GM12878 (cell line): ENCODE data around the gene NFIX. TPM values are rescaled to one million over a fixed set of nuclear protein-coding genes. Genes with fewer than 3 reads are reported as not detected.

ENCODE experiments used
- ATAC-seq: fragments of 200-7000 bp; cut with Tn5 transposase; 3 replicates; pipeline ENCODE4 v1.9.1; 2020; ENCODE audit warnings: mild to moderate bottlenecking, moderate library complexity
- BruUV-seq: library from RNA; stranded (reverse); fragments of 400-500 nt; replicated peaks from 2 replicates; lab custom pipeline; 2021; lab: Mats Ljungman, UMichigan
- CTCF ChIA-PET: fragments of 300-600 bp; sonication (Branson Sonifier 250); formaldehyde crosslinking; extraction: SDS; loops from one replicate; lab custom pipeline; 2021; ENCODE audit warnings: inconsistent platforms; lab: Yijun Ruan, JAX
- POLR2A ChIA-PET: fragments of 350-600 bp; formaldehyde crosslinking; extraction: SDS; loops from one replicate; lab custom pipeline; 2021; ENCODE audit warnings: inconsistent platforms; lab: Charles Lee
- RAD21 ChIA-PET: fragments of 300-600 bp; sonication (Branson Sonifier 250); formaldehyde crosslinking; loops from one replicate; lab custom pipeline; 2023; ENCODE audit warnings: antibody characterized with exemption; ENCODE audit not compliant: unreplicated experiment; lab: Charles Lee
- SMC1A ChIA-PET: fragments of 300-600 bp; sonication (Branson Sonifier 250); formaldehyde crosslinking; loops from one replicate; lab custom pipeline; 2023; ENCODE audit not compliant: unreplicated experiment, uncharacterized antibody; lab: Charles Lee
- DNase-seq: peaks from one replicate; pipeline ENCODE4 v3.0.0-alpha.2; 2011; ENCODE audit warnings: low read depth, low spot score
- FAIRE-seq: peaks from 3 replicates; lab custom pipeline; 2011; peaks lifted over from hg19 to GRCh38; lab: Jason Lieb, UNC
- H2AFZ ChIP-seq: 2 replicates; pipeline ENCODE4 v1.6.0; 2011; ENCODE audit warnings: low read depth, low read length, control low read depth; ENCODE audit not compliant: control insufficient read depth
- H3K27ac ChIP-seq: 2 replicates; pipeline ENCODE4 v1.5.1; 2011; ENCODE audit warnings: control low read depth; ENCODE audit not compliant: control insufficient read depth, insufficient read depth
- H3K27me3 ChIP-seq, 2 experiments: replicated peaks in 1 of 2; 2 replicates each; pipeline versions ENCODE4 v1.6.0 to v1.6.1; 2011; ENCODE audit warnings: low read length in 1 of 2; ENCODE audit not compliant: control insufficient read depth in 2 of 2, insufficient read depth in 2 of 2
- H3K36me3 ChIP-seq, 2 experiments: 2 replicates each; pipeline ENCODE4 v1.5.1; 2011; ENCODE audit warnings: low read length in 1 of 2; ENCODE audit not compliant: control insufficient read depth in 2 of 2, insufficient read depth in 2 of 2
- H3K4me1 ChIP-seq: 2 replicates; pipeline ENCODE4 v1.6.1; 2011; ENCODE audit warnings: mild to moderate bottlenecking, low read length, moderate library complexity, mixed read lengths; ENCODE audit not compliant: control insufficient read depth, insufficient read depth
- H3K4me2 ChIP-seq: 2 replicates; pipeline ENCODE4 v1.6.0; 2011; ENCODE audit warnings: control low read depth; ENCODE audit not compliant: control insufficient read depth, insufficient read depth
- H3K4me3 ChIP-seq: fragments of 200-600 bp; sonication (generic); 2 replicates; pipeline ENCODE4 v1.5.1; 2016
- H3K79me2 ChIP-seq: 2 replicates; pipeline ENCODE4 v1.6.0; 2011; ENCODE audit warnings: low read length; ENCODE audit not compliant: control insufficient read depth, insufficient read depth
- H3K9ac ChIP-seq: 2 replicates; pipeline ENCODE4 v1.8.0; 2011; ENCODE audit warnings: low read length, control low read depth, mixed read lengths; ENCODE audit not compliant: control insufficient read depth, insufficient read depth
- H3K9me3 ChIP-seq: replicated peaks from 3 replicates; pipeline ENCODE4 v1.5.1; 2011; ENCODE audit warnings: mild to moderate bottlenecking, low read length; ENCODE audit not compliant: control insufficient read depth, insufficient read depth
- H4K20me1 ChIP-seq: 2 replicates; pipeline ENCODE4 v1.6.0; 2011; ENCODE audit not compliant: control insufficient read depth, insufficient read depth
- ATF3 ChIP-seq: IDR thresholded peaks from 2 replicates; pipeline ENCODE4 v1.6.1; 2011; ENCODE audit warnings: low read depth, mild to moderate bottlenecking, low read length, moderate library complexity, borderline replicate concordance; ENCODE audit errors: extremely low read depth
- ESRRA ChIP-seq: IDR thresholded peaks from 2 replicates; pipeline ENCODE4 v1.6.1; 2012; ENCODE audit warnings: mild to moderate bottlenecking, low read length, improper control_type of control experiment
- KLF5 ChIP-seq: fragments of 450-650 bp; IDR thresholded peaks from 2 replicates; pipeline ENCODE4 v1.6.1; 2014; ENCODE audit warnings: mild to moderate bottlenecking; ENCODE audit not compliant: partially characterized antibody
- LARP7 ChIP-seq: fragments of 450-650 bp; IDR thresholded peaks from 2 replicates; pipeline ENCODE4 v1.6.1; 2017; ENCODE audit warnings: mild to moderate bottlenecking
- MYB ChIP-seq: fragments of 150-350 bp; IDR thresholded peaks from 2 replicates; pipeline ENCODE4 v1.6.1; 2014; ENCODE audit warnings: mild to moderate bottlenecking, low read depth, low read length, borderline replicate concordance
- NFIC ChIP-seq: IDR thresholded peaks from 2 replicates; pipeline ENCODE4 v1.6.1; 2012; ENCODE audit warnings: low read depth, mild to moderate bottlenecking, inconsistent platforms, low read length, moderate library complexity
- NFXL1 ChIP-seq: fragments of 450-650 bp; IDR thresholded peaks from 2 replicates; pipeline ENCODE4 v1.6.1; 2017; ENCODE audit warnings: antibody characterized with exemption, mild to moderate bottlenecking, borderline replicate concordance
- NR2C2 ChIP-seq: IDR thresholded peaks from 2 replicates; pipeline ENCODE4 v1.6.1; 2011; ENCODE audit warnings: borderline replicate concordance, low read depth; ENCODE audit not compliant: control insufficient read depth, insufficient read length
- STAT1 ChIP-seq: fragments of 450-650 bp; conservative IDR thresholded peaks from 2 replicates; pipeline ENCODE4 v1.6.1; 2014; ENCODE audit warnings: antibody characterized with exemption, mild to moderate bottlenecking
- ZBED1 ChIP-seq: IDR thresholded peaks from 2 replicates; pipeline ENCODE4 v1.6.1; 2016; ENCODE audit warnings: borderline replicate concordance
- WGBS: methylation state at CpG from one replicate; pipeline ENCODE4 v1.1.6; 2016; ENCODE audit warnings: low lambda C conversion rate; ENCODE audit not compliant: insufficient replicate concordance, insufficient coverage; ENCODE audit errors: missing lambda C conversion rate; 5-methylcytosine and 5-hydroxymethylcytosine counted together
- in situ Hi-C: fragments of 300-500 bp; cut with MboI; formaldehyde crosslinking; loops from 9 replicates; pipeline ENCODE4 v1.14.3; 2018; ENCODE audit warnings: mixed read lengths
- intact Hi-C: fragments of 100-400 bp; cut with micrococcal nuclease; formaldehyde crosslinking; loops from one replicate; pipeline ENCODE4 v1.14.2; 2022; ENCODE audit not compliant: unreplicated experiment
- polyA plus RNA-seq, 11 experiments: library from polyadenylated mRNA; depleted of rRNA in 4 of 11; unstranded in 6 of 11; stranded (reverse) in 5 of 11; fragments of >200 nt; fragmentation: Nextera tagmentation in 4 of 11; fragmentation: Illumina TruSeq in 1 of 11; extraction: Ambion mirVana in 4 of 11; extraction: Trizol in 1 of 11; gene quantifications; 1 replicate in 1 of 11; 2 replicates in 10 of 11; pipeline versions ENCODE4 v1.2.1 to v1.2.3, GENCODE V29; 2011 to 2016; ENCODE audit warnings: inconsistent platforms in 2 of 11, missing spikeins in 2 of 11, low read depth in 1 of 11
- total RNA-seq, 4 experiments: library from RNA; depleted of rRNA in 3 of 4; stranded (reverse); fragments of >200 nt in 3 of 4; fragmentation: Illumina TruSeq in 1 of 4; extraction: Trizol in 1 of 4; gene quantifications; 2 replicates each; pipeline versions ENCODE4 v1.2.1 to v1.2.3, GENCODE V29; 2013 to 2021
- TF ChIP-seq, protein P1 (sequence below): fragments of 450-650 bp; IDR thresholded peaks from 2 replicates; pipeline ENCODE4 v1.6.1; 2016; ENCODE audit warnings: mild to moderate bottlenecking
- TF ChIP-seq, protein P2 (sequence below): IDR thresholded peaks from 2 replicates; pipeline ENCODE4 v1.6.1; 2012; ENCODE audit warnings: low read depth, low read length, improper control_type of control experiment

The NFIX gene
- total and polyA plus RNA-seq, 10 of the 15 experiments (the other 5 are each of a cell fraction or from before 2014, with no cell fraction given) = 0.02 to 2.2 (median 0.28) TPM

GRCh38 chr19:13133241-13133870 lies 138.1 kb downstream of the NFIX start:
- peaks cover 3% of the 10 kb centered on the region for H4K20me1 ChIP-seq
- ChIA-PET CTCF (interaction anchor here (0.6 kb wide), 1 partner anchor 13 kb away, joined by 3 read pairs; no protein-coding TSS in a partner anchor), SMC1A (no interaction called here), POLR2A (no interaction called here), RAD21 (no interaction called here)
- DNase-seq (no peak), FAIRE-seq (no peak), ATAC-seq (no peak)
- no peak overlapping the region for H3K27ac ChIP-seq
- peaks cover 9% of the 10 kb centered on the region for H3K79me2 ChIP-seq
- H3K36me3 ChIP-seq = peaks cover 9 to 28% of the 10 kb centered on the region in 2 experiments
- TF ChIP-seq ATF3 (no peak), STAT1 (no peak), NR2C2 (no peak), ZBED1 (no peak)
- no TSS peak for BruUV-seq
- WGBS = 89% methylated on average over 12 of the region's 12 CpGs
- in situ Hi-C loops = no loop called here
- no peaks in the 10 kb centered on the region for H3K27me3 ChIP-seq
- H3K9me3 ChIP-seq = no peaks in the 10 kb centered on the region
- H3K4me1 ChIP-seq = no peaks in the 10 kb centered on the region
- H3K9ac ChIP-seq = no peak overlapping the region
- no peak overlapping the region for H3K4me2 ChIP-seq
- H2AFZ ChIP-seq = no peak overlapping the region
- H3K4me3 ChIP-seq = no peak overlapping the region
- intact Hi-C loops = no loop called here

DNA sequence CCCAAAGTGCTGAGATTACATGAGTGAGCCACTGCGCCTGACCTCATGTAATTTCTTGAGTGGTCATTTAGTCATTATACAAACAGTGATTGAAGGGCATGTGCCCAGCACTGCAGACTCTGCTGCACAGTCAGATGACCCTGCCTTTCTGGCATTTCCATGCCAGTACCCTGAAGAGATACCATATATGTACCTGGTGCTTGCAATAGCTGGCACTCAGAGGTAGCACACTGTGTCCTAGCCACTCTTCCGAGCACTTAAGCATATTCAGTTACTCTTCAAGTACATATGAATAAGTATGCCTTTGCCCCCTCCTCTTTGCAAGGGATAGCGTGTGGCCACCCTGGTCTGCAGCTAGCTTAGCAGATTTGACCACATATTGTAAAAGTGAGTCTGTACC lies 139.4 kb downstream of the NFIX start:
- 96% methylated on average over 3 of the region's 3 CpGs for WGBS
- H3K9ac ChIP-seq = no peak overlapping the region
- TF ChIP-seq NFIC = no peak
- TF ChIP-seq KLF5 = no peak
- TF ChIP-seq, protein P1, sequence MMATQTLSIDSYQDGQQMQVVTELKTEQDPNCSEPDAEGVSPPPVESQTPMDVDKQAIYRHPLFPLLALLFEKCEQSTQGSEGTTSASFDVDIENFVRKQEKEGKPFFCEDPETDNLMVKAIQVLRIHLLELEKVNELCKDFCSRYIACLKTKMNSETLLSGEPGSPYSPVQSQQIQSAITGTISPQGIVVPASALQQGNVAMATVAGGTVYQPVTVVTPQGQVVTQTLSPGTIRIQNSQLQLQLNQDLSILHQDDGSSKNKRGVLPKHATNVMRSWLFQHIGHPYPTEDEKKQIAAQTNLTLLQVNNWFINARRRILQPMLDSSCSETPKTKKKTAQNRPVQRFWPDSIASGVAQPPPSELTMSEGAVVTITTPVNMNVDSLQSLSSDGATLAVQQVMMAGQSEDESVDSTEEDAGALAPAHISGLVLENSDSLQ = no peak
- no peak for TF ChIP-seq ATF3
- no peak for TF ChIP-seq LARP7
- TF ChIP-seq, protein P2, sequence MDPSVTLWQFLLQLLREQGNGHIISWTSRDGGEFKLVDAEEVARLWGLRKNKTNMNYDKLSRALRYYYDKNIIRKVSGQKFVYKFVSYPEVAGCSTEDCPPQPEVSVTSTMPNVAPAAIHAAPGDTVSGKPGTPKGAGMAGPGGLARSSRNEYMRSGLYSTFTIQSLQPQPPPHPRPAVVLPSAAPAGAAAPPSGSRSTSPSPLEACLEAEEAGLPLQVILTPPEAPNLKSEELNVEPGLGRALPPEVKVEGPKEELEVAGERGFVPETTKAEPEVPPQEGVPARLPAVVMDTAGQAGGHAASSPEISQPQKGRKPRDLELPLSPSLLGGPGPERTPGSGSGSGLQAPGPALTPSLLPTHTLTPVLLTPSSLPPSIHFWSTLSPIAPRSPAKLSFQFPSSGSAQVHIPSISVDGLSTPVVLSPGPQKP = no peak
- no peak for TF ChIP-seq ESRRA
- TF ChIP-seq MYB = no peak
- no peak for TF ChIP-seq NFXL1
- in situ Hi-C loops (no loop called here), intact Hi-C loops (no loop called here)
- ATAC-seq (no peak), DNase-seq (no peak), FAIRE-seq (no peak)
- no peaks in the 10 kb centered on the region; the same call in 1 of the 2 replicates for H4K20me1 ChIP-seq
- CTCF ChIA-PET = interaction anchor here (0.6 kb wide), 1 partner anchor 100 kb away, joined by 3 read pairs; no protein-coding TSS in a partner anchor
- no peaks in the 10 kb centered on the region for H3K9me3 ChIP-seq
- no peak overlapping the region for H3K27ac ChIP-seq
- no peak overlapping the region for H3K4me2 ChIP-seq
- no peaks in the 10 kb centered on the region for H3K4me1 ChIP-seq
- H3K79me2 ChIP-seq = peaks cover 2% of the 10 kb centered on the region
- no peak overlapping the region for H2AFZ ChIP-seq
- POLR2A ChIA-PET = no interaction called here
- no TSS peak for BruUV-seq
- SMC1A ChIA-PET = no interaction called here
- RAD21 ChIA-PET = no interaction called here
- H3K27me3 ChIP-seq = no peaks in the 10 kb centered on the region
- H3K36me3 ChIP-seq = peaks cover 11 to 32% of the 10 kb centered on the region in 2 experiments
- H3K4me3 ChIP-seq = no peak overlapping the region
